K562 (cell line): ENCODE results near the gene IL4I1. TPM values are rescaled to one million over a fixed set of nuclear protein-coding genes. Genes with fewer than 3 reads are reported as not detected.
A peak's percentile ranks its signal among the peaks of the same experiment; 100 is the strongest.

Experiments used
- CBFA2T3 ChIP-seq: fragments of 450-650 bp; IDR thresholded peaks from 2 replicates; pipeline ENCODE4 v1.6.1; 2017
- CC2D1A ChIP-seq: fragments of 450-650 bp; IDR thresholded peaks from 2 replicates; pipeline ENCODE4 v1.6.1; 2017; ENCODE audit warnings: mild to moderate bottlenecking
- CCNT2 ChIP-seq: IDR thresholded peaks from 2 replicates; pipeline ENCODE4 v1.6.1; 2011; ENCODE audit warnings: borderline replicate concordance, low read depth, mild to moderate bottlenecking, moderate library complexity, mixed read lengths, low read length; ENCODE audit not compliant: insufficient read length; ENCODE audit errors: extremely low read depth
- E2F6 ChIP-seq, 2 experiments: IDR thresholded peaks; 2 replicates each; pipeline ENCODE4 v1.6.1; 2011; ENCODE audit warnings: borderline replicate concordance in 1 of 2, control low read depth in 1 of 2, low read depth in 1 of 2, low read length in 1 of 2, mild to moderate bottlenecking in 1 of 2, mixed read lengths in 1 of 2, moderate library complexity in 1 of 2; ENCODE audit not compliant: insufficient read depth in 1 of 2, insufficient read length in 1 of 2, poor library complexity in 1 of 2, severe bottlenecking in 1 of 2; ENCODE audit errors: extremely low read depth in 1 of 2
- FOXK1 ChIP-seq: sonication (generic); formaldehyde crosslinking; IDR thresholded peaks from 2 replicates; pipeline ENCODE4 v1.8.0; 2022; ENCODE audit warnings: missing genetic modification reagents, mild to moderate bottlenecking, borderline replicate concordance
- GABPA ChIP-seq: fragments of 200-800 bp; sonication (Bioruptor generic); conservative IDR thresholded peaks from 2 replicates; pipeline ENCODE4 v1.6.1; 2016; ENCODE audit warnings: low read depth, missing genetic modification characterization, missing compliant biosample characterization
- HMBOX1 ChIP-seq: sonication (generic); IDR thresholded peaks from 2 replicates; pipeline ENCODE4 v1.6.1; 2016
- STAG1 ChIP-seq: sonication (generic); formaldehyde crosslinking; IDR thresholded peaks from 2 replicates; pipeline ENCODE4 v1.5.0; 2020; ENCODE audit warnings: missing genetic modification reagents, borderline replicate concordance
- YY1 ChIP-seq, 3 experiments: IDR thresholded peaks; 2 replicates each; pipeline ENCODE4 v1.6.1; 2011; ENCODE audit warnings: low read length in 2 of 3, mild to moderate bottlenecking in 2 of 3, moderate library complexity in 2 of 3, borderline replicate concordance in 1 of 3, control low read depth in 1 of 3, low read depth in 1 of 3; ENCODE audit not compliant: insufficient read depth in 3 of 3, insufficient replicate concordance in 2 of 3, control insufficient read depth in 1 of 3, insufficient read length in 1 of 3; ENCODE audit errors: extremely low read depth in 1 of 3
- ZNF764 ChIP-seq: fragments of 250-450 bp; sonication (Bioruptor Pico); IDR thresholded peaks from 2 replicates; pipeline ENCODE4 v1.4.0; 2020; ENCODE audit warnings: low read depth, mild to moderate bottlenecking, moderate library complexity
- polyA plus RNA-seq, 8 experiments: library from polyadenylated mRNA; depleted of rRNA in 4 of 8; stranded (reverse) in 5 of 8; unstranded in 3 of 8; fragments of >200 nt; fragmentation: Nextera tagmentation in 2 of 8; fragmentation: Illumina TruSeq in 1 of 8; extraction: Ambion mirVana in 2 of 8; extraction: Trizol in 1 of 8; gene quantifications; 2 replicates each; pipeline versions ENCODE4 v1.2.1 to v1.2.3, GENCODE V29; 2011 to 2014; ENCODE audit warnings: inconsistent platforms in 1 of 8, missing spikeins in 1 of 8
- total RNA-seq, 7 experiments: library from RNA; depleted of rRNA in 6 of 7; stranded (reverse); fragments of >200 nt in 6 of 7; fragmentation: Illumina TruSeq in 2 of 7; extraction: Trizol in 2 of 7; gene quantifications; 2 replicates each; pipeline versions ENCODE4 v1.2.1 to v1.2.3, GENCODE V29; 2011 to 2021; ENCODE audit warnings: low replicate concordance in 1 of 7
- TF ChIP-seq, protein P1 (sequence below): fragments of 450-650 bp; IDR thresholded peaks from 2 replicates; pipeline ENCODE4 v1.6.1; 2018; ENCODE audit warnings: mild to moderate bottlenecking, low read depth; ENCODE audit not compliant: partially characterized antibody
- TF ChIP-seq, protein P2 (sequence below): fragments of 450-650 bp; IDR thresholded peaks from 2 replicates; pipeline ENCODE4 v1.6.1; 2016
- TF ChIP-seq, protein P3 (sequence below): sonication (generic); formaldehyde crosslinking; IDR thresholded peaks from 2 replicates; pipeline ENCODE4 v1.8.1; 2022; ENCODE audit warnings: missing genetic modification reagents
- TF ChIP-seq, protein P4 (sequence below): IDR thresholded peaks from 3 replicates; pipeline ENCODE4 v1.6.1; 2011; ENCODE audit warnings: borderline replicate concordance, mild to moderate bottlenecking, moderate library complexity; ENCODE audit not compliant: insufficient read length; ENCODE audit errors: extremely low read depth

The IL4I1 gene
- total and polyA plus RNA-seq, 9 of the 15 experiments (the other 6 are each of a cell fraction or from before 2014, with no cell fraction given): 0.06 to 0.95 (median 0.43) TPM; not detected in 2

DNA sequence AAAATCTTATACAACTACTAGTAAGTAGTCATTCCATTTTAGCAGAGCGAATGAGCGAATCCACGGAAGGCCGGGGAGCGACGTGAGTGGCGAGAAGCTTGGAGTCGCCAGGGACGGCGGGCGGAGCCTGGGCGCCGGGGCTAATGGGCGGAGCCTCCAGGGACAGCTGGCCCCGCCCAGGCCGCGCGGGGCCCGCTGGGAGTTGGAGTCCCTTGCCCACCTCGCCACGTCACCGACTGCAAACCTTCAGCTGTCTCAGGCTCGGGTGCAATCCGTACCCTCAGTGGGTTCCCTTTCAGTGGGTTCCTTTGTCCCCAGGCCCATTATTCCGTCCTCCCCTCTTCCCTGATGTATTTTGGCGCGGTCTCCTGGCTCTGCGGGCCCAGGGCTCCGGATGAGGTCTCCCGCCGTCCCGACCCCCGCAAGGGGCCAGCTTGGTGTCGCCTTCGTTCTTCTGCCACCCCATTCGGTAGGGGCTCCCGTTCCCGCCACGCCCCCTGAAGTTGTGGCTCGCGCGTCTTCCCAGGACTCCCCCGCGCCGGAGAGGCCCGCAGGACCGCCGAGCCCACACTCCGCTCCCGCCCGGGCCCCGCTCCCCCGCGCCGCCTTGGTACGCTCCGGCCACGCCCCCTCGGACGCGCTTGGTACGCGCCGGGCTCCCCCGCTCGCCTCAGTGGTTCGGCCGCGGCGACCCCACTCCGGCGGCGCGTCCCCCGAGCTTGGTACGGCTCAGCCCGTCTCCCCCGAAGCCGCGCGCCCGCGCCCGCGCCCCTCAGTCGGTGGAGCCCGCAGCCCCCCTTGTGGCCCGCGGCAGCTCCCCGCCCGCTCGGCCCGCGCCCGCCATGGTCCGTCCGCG lies 46.0 kb downstream of the IL4I1 start, which contains the start of gene PTOV1 (continued):
- TF ChIP-seq, protein P1, sequence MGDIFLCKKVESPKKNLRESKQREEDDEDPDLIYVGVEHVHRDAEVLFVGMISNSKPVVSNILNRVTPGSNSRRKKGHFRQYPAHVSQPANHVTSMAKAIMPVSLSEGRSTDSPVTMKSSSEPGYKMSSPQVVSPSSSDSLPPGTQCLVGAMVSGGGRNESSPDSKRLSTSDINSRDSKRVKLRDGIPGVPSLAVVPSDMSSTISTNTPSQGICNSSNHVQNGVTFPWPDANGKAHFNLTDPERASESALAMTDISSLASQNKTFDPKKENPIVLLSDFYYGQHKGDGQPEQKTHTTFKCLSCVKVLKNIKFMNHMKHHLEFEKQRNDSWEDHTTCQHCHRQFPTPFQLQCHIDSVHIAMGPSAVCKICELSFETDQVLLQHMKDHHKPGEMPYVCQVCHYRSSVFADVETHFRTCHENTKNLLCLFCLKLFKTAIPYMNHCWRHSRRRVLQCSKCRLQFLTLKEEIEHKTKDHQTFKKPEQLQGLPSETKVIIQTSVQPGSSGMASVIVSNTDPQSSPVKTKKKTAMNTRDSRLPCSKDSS: no peak
- no peak for TF ChIP-seq FOXK1 (CRISPR knock-in tag)
- no peak for TF ChIP-seq STAG1 (CRISPR knock-in tag)
- peak; percentile 53; the same call in 1 of the 2 replicates for TF ChIP-seq GABPA (tag)
- TF ChIP-seq, protein P2, sequence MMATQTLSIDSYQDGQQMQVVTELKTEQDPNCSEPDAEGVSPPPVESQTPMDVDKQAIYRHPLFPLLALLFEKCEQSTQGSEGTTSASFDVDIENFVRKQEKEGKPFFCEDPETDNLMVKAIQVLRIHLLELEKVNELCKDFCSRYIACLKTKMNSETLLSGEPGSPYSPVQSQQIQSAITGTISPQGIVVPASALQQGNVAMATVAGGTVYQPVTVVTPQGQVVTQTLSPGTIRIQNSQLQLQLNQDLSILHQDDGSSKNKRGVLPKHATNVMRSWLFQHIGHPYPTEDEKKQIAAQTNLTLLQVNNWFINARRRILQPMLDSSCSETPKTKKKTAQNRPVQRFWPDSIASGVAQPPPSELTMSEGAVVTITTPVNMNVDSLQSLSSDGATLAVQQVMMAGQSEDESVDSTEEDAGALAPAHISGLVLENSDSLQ: peak; percentile 39; the same call in 1 of the 2 replicates
- TF ChIP-seq, protein P3, sequence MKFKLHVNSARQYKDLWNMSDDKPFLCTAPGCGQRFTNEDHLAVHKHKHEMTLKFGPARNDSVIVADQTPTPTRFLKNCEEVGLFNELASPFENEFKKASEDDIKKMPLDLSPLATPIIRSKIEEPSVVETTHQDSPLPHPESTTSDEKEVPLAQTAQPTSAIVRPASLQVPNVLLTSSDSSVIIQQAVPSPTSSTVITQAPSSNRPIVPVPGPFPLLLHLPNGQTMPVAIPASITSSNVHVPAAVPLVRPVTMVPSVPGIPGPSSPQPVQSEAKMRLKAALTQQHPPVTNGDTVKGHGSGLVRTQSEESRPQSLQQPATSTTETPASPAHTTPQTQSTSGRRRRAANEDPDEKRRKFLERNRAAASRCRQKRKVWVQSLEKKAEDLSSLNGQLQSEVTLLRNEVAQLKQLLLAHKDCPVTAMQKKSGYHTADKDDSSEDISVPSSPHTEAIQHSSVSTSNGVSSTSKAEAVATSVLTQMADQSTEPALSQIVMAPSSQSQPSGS: peak; percentile 55; the same call in 1 of the 2 replicates
- TF ChIP-seq CCNT2: peak; percentile 73
- peak; percentile 18; the same call in 1 of the 2 replicates for TF ChIP-seq CBFA2T3
- TF ChIP-seq YY1 (IDR thresholded peaks at IDR 0.05; ENCODE audit: borderline replicate concordance in 1 of 3, control insufficient read depth in 1 of 3, extremely low read depth in 1 of 3, insufficient read depth in 3 of 3, insufficient read length in 1 of 3, insufficient replicate concordance in 2 of 3, low read depth in 1 of 3, low read length in 2 of 3): peak in 2 of 3 experiments; percentile 27 to 61
- TF ChIP-seq, protein P4, sequence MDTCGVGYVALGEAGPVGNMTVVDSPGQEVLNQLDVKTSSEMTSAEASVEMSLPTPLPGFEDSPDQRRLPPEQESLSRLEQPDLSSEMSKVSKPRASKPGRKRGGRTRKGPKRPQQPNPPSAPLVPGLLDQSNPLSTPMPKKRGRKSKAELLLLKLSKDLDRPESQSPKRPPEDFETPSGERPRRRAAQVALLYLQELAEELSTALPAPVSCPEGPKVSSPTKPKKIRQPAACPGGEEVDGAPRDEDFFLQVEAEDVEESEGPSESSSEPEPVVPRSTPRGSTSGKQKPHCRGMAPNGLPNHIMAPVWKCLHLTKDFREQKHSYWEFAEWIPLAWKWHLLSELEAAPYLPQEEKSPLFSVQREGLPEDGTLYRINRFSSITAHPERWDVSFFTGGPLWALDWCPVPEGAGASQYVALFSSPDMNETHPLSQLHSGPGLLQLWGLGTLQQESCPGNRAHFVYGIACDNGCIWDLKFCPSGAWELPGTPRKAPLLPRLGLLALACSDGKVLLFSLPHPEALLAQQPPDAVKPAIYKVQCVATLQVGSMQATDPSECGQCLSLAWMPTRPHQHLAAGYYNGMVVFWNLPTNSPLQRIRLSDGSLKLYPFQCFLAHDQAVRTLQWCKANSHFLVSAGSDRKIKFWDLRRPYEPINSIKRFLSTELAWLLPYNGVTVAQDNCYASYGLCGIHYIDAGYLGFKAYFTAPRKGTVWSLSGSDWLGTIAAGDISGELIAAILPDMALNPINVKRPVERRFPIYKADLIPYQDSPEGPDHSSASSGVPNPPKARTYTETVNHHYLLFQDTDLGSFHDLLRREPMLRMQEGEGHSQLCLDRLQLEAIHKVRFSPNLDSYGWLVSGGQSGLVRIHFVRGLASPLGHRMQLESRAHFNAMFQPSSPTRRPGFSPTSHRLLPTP: no peak
- TF ChIP-seq CC2D1A: no peak
- no peak for TF ChIP-seq ZNF764 (CRISPR knock-in tag)
- TF ChIP-seq E2F6 (IDR thresholded peaks at IDR 0.05; ENCODE audit: borderline replicate concordance in 1 of 2, extremely low read depth in 1 of 2, insufficient read depth in 1 of 2, insufficient read length in 1 of 2, low read depth in 1 of 2, low read length in 1 of 2, poor library complexity in 1 of 2, severe bottlenecking in 1 of 2): peak in 1 of 2 experiments; percentile 51
- TF ChIP-seq HMBOX1: no peak
